ENCODE results near the gene PODNL1. TPM values are rescaled to one million over a fixed set of nuclear protein-coding genes. Genes with fewer than 3 reads are reported as not detected.
"Not testable (repeated sequence)": the region's sequence is repeated elsewhere in the genome, so short reads cannot be mapped to it uniquely, and the experiment has no call there.

Gene PODNL1
- total and polyA plus RNA-seq, 2 of the 13 experiments (the other 11 are each of a cell fraction or from before 2014, with no cell fraction given): 0.18 TPM; not detected in 1

- H3K4me3 ChIP-seq (replicated peaks in 1 of 3; ENCODE audit: insufficient read depth in 1 of 3, low read depth in 2 of 3, low read length in 3 of 3): no peak overlapping the region
- ChIA-PET CTCF (ENCODE audit: low intra/inter-chr PET ratio, low total read pairs) (no interaction called here), POLR2A (no interaction called here)
- in situ Hi-C loops (cut with HindIII; ENCODE audit: extremely low pct_ligation_motif_present, low pct_unique_long_range_greater_than_20kb) (no loop called here), intact Hi-C loops (cut with micrococcal nuclease; ENCODE audit: unreplicated experiment) (no loop called here)
- no peaks in the 10 kb centered on the region for H3K9me3 ChIP-seq (ENCODE audit: low read length)
- no peak overlapping the region for H3K27ac ChIP-seq (ENCODE audit: extremely low read length, insufficient read depth, low read length)
- H3K9ac ChIP-seq (ENCODE audit: insufficient read depth, low read depth, low read length): no peak overlapping the region
- H3K27me3 ChIP-seq (ENCODE audit: control insufficient read depth in 1 of 2, insufficient read depth in 2 of 2, low read length in 2 of 2): no peaks in the 10 kb centered on the region
- no peak for FAIRE-seq
- WGBS (ENCODE audit: low lambda C conversion rate): 94% methylated on average over 32 of the region's 37 CpGs
- H3K4me2 ChIP-seq (ENCODE audit: low read depth, low read length): no peak overlapping the region
- H3K4me1 ChIP-seq (ENCODE audit: insufficient read depth, low read length): no peaks in the 10 kb centered on the region
- no peak overlapping the region for H2AFZ ChIP-seq (ENCODE audit: low read length)
- no peaks in the 10 kb centered on the region for H3K79me2 ChIP-seq (ENCODE audit: insufficient read depth, low read length)
- no TSS peak for BruUV-seq (replicated peaks)
- H4K20me1 ChIP-seq (ENCODE audit: insufficient read depth, low read length): no peaks in the 10 kb centered on the region
- TF ChIP-seq ZNF660 (CRISPR knock-in tag; IDR thresholded peaks at IDR 0.05; ENCODE audit: borderline replicate concordance, low read depth): no peak
- no peak for TF ChIP-seq ATF6 (CRISPR knock-in tag; conservative IDR thresholded peaks at IDR 0.05)
- TF ChIP-seq ZNF768 (CRISPR knock-in tag; IDR thresholded peaks at IDR 0.05): peak; percentile 94
- TF ChIP-seq ZBTB33 (CRISPR knock-in tag; IDR thresholded peaks at IDR 0.05): no peak
- no peak for TF ChIP-seq U2AF2 (IDR thresholded peaks at IDR 0.05; ENCODE audit: low read depth, low read length)
- 0 out of 2 replicates have a peak, but pooled peaks have one; percentile 15 for TF ChIP-seq ZMYM3 (CRISPR knock-in tag; IDR thresholded peaks at IDR 0.05)
- no peak for TF ChIP-seq SOX5 (CRISPR knock-in tag; IDR thresholded peaks at IDR 0.05; ENCODE audit: borderline replicate concordance)
- DNase-seq (ENCODE audit: low spot score): no peak
- peaks cover 12 to 44% of the 10 kb centered on the region in 2 experiments; a peak in 4 of 5 replicates for H3K36me3 ChIP-seq (replicated peaks in 1 of 2; ENCODE audit: control insufficient read depth in 1 of 2, insufficient read depth in 2 of 2, low read length in 2 of 2)
- no peak for ATAC-seq
Measured at GRCh38 chr19:13972368-13973155, 34.3 kb upstream of the PODNL1 start.

- H3K27me3 ChIP-seq (ENCODE audit: control insufficient read depth in 1 of 2, insufficient read depth in 2 of 2, low read length in 2 of 2); in situ Hi-C loops (cut with HindIII; ENCODE audit: extremely low pct_ligation_motif_present, low pct_unique_long_range_greater_than_20kb); H4K20me1 ChIP-seq (ENCODE audit: insufficient read depth, low read length); CTCF ChIA-PET (ENCODE audit: low intra/inter-chr PET ratio, low total read pairs); intact Hi-C loops (cut with micrococcal nuclease; ENCODE audit: unreplicated experiment); BruUV-seq (replicated peaks); DNase-seq (ENCODE audit: low spot score); ATAC-seq; H3K27ac ChIP-seq (ENCODE audit: extremely low read length, insufficient read depth, low read length); H3K9me3 ChIP-seq (ENCODE audit: low read length); H3K4me3 ChIP-seq (replicated peaks in 1 of 3; ENCODE audit: insufficient read depth in 1 of 3, low read depth in 2 of 3, low read length in 3 of 3); H3K4me1 ChIP-seq (ENCODE audit: insufficient read depth, low read length); H3K9ac ChIP-seq (ENCODE audit: insufficient read depth, low read depth, low read length); H3K4me2 ChIP-seq (ENCODE audit: low read depth, low read length); FAIRE-seq; H2AFZ ChIP-seq (ENCODE audit: low read length); H3K79me2 ChIP-seq (ENCODE audit: insufficient read depth, low read length); POLR2A ChIA-PET: not testable (repeated sequence)
- WGBS (ENCODE audit: low lambda C conversion rate): 92% methylated on average over 15 of the region's 15 CpGs
- H3K36me3 ChIP-seq (replicated peaks in 1 of 2; ENCODE audit: control insufficient read depth in 1 of 2, insufficient read depth in 2 of 2, low read length in 2 of 2): peaks cover 14 to 48% of the 10 kb centered on the region in 2 experiments
Measured at GRCh38 chr19:13971868-13972267, 33.7 kb upstream of the PODNL1 start.
